HS-5 (cell line): Measurements from ENCODE around the gene WFIKKN1.
A peak's percentile ranks its signal among the peaks of the same experiment; 100 is the strongest.

Experiments
- DNase-seq: peaks from one replicate; pipeline ENCODE4 v3.0.0-alpha.2; 2012; ENCODE audit warnings: low read depth

Gene WFIKKN1

GRCh38 chr16:674214-674881, 43.6 kb downstream of the WFIKKN1 start:
- DNase-seq, result no peak

- no peak for DNase-seq
Observed at GRCh38 chr16:674968-675883, 44.4 kb downstream of the WFIKKN1 start, which contains the start of gene RHBDL1. TSS of gene RHBDL1 (plus strand) at chr16:675671. CDS start at chr16:675791, 120 bp downstream.

- DNase-seq, result no peak
Observed at GRCh38 chr16:675884-676564, 45.2 kb downstream of the WFIKKN1 start.

- no peak for DNase-seq
Observed at GRCh38 chr16:676565-676902, 45.7 kb downstream of the WFIKKN1 start.

- DNase-seq, result no peak
Observed at GRCh38 chr16:676913-677312, 46.1 kb downstream of the WFIKKN1 start.

- no peak for DNase-seq
Observed at GRCh38 chr16:677316-678190, 46.8 kb downstream of the WFIKKN1 start.

GRCh38 chr16:678209-678857, 47.5 kb downstream of the WFIKKN1 start:
- no peak for DNase-seq

- DNase-seq, result no peak
Observed at GRCh38 chr16:678858-679813, 48.4 kb downstream of the WFIKKN1 start.

- DNase-seq, result peak; percentile 49
Observed at GRCh38 chr16:679814-680624, 49.2 kb downstream of the WFIKKN1 start, which contains the start of gene STUB1. TSS of gene STUB1 (plus strand) at chr16:680410. CDS start at chr16:680526, 116 bp downstream.

GRCh38 chr16:680625-680945, 49.8 kb downstream of the WFIKKN1 start:
- DNase-seq, result no peak

- DNase-seq, result no peak
Observed at GRCh38 chr16:680967-681745, 50.4 kb downstream of the WFIKKN1 start.

GRCh38 chr16:681746-682427, 51.1 kb downstream of the WFIKKN1 start:
- no peak for DNase-seq

- DNase-seq, result no peak
Observed at GRCh38 chr16:682493-683395, 52.0 kb downstream of the WFIKKN1 start.

GRCh38 chr16:683396-684070, 52.7 kb downstream of the WFIKKN1 start:
- DNase-seq, result no peak
